ENCODE results near the gene TRIM56. TPM values are rescaled to one million over a fixed set of nuclear protein-coding genes. Genes with fewer than 3 reads are reported as not detected.

Gene TRIM56
- total RNA-seq, 1 experiment from 2014 or later = 23.1 TPM

DNA sequence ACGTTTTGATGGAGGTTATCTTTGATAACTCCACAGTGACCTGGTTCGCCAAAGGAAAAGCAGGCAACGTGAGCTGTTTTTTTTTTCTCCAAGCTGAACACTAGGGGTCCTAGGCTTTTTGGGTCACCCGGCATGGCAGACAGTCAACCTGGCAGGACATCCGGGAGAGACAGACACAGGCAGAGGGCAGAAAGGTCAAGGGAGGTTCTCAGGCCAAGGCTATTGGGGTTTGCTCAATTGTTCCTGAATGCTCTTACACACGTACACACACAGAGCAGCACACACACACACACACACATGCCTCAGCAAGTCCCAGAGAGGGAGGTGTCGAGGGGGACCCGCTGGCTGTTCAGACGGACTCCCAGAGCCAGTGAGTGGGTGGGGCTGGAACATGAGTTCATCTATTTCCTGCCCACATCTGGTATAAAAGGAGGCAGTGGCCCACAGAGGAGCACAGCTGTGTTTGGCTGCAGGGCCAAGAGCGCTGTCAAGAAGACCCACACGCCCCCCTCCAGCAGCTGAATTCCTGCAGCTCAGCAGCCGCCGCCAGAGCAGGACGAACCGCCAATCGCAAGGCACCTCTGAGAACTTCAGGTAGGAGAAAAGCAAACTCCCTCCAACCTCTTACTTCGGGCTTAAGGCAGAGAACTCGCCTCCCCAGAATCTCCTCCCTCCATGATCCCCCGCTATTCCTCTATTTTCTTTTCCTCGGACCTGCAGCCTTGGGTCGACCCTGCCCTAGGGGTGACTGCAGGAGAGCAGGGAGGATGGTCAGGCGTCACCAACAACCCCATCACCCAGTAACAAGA is 41.6 kb downstream of the TRIM56 start, which contains the start of gene SERPINE1 (continued):
- TF ChIP-seq, protein P1, sequence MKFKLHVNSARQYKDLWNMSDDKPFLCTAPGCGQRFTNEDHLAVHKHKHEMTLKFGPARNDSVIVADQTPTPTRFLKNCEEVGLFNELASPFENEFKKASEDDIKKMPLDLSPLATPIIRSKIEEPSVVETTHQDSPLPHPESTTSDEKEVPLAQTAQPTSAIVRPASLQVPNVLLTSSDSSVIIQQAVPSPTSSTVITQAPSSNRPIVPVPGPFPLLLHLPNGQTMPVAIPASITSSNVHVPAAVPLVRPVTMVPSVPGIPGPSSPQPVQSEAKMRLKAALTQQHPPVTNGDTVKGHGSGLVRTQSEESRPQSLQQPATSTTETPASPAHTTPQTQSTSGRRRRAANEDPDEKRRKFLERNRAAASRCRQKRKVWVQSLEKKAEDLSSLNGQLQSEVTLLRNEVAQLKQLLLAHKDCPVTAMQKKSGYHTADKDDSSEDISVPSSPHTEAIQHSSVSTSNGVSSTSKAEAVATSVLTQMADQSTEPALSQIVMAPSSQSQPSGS (CRISPR knock-in tag; IDR thresholded peaks at IDR 0.05; ENCODE audit: borderline replicate concordance, low read depth) = no peak
- TF ChIP-seq ZBTB21 (CRISPR knock-in tag; IDR thresholded peaks at IDR 0.05; ENCODE audit: borderline replicate concordance) = no peak
- TF ChIP-seq, protein P2, sequence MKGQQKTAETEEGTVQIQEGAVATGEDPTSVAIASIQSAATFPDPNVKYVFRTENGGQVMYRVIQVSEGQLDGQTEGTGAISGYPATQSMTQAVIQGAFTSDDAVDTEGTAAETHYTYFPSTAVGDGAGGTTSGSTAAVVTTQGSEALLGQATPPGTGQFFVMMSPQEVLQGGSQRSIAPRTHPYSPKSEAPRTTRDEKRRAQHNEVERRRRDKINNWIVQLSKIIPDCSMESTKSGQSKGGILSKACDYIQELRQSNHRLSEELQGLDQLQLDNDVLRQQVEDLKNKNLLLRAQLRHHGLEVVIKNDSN (CRISPR knock-in tag; IDR thresholded peaks at IDR 0.05) = no peak
- TF ChIP-seq MYBL2 (CRISPR knock-in tag; IDR thresholded peaks at IDR 0.05) = no peak
- TF ChIP-seq TEAD4 (CRISPR knock-in tag; IDR thresholded peaks at IDR 0.05) = no peak
- TF ChIP-seq, protein P3, sequence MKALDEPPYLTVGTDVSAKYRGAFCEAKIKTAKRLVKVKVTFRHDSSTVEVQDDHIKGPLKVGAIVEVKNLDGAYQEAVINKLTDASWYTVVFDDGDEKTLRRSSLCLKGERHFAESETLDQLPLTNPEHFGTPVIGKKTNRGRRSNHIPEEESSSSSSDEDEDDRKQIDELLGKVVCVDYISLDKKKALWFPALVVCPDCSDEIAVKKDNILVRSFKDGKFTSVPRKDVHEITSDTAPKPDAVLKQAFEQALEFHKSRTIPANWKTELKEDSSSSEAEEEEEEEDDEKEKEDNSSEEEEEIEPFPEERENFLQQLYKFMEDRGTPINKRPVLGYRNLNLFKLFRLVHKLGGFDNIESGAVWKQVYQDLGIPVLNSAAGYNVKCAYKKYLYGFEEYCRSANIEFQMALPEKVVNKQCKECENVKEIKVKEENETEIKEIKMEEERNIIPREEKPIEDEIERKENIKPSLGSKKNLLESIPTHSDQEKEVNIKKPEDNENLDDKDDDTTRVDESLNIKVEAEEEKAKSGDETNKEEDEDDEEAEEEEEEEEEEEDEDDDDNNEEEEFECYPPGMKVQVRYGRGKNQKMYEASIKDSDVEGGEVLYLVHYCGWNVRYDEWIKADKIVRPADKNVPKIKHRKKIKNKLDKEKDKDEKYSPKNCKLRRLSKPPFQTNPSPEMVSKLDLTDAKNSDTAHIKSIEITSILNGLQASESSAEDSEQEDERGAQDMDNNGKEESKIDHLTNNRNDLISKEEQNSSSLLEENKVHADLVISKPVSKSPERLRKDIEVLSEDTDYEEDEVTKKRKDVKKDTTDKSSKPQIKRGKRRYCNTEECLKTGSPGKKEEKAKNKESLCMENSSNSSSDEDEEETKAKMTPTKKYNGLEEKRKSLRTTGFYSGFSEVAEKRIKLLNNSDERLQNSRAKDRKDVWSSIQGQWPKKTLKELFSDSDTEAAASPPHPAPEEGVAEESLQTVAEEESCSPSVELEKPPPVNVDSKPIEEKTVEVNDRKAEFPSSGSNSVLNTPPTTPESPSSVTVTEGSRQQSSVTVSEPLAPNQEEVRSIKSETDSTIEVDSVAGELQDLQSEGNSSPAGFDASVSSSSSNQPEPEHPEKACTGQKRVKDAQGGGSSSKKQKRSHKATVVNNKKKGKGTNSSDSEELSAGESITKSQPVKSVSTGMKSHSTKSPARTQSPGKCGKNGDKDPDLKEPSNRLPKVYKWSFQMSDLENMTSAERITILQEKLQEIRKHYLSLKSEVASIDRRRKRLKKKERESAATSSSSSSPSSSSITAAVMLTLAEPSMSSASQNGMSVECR (CRISPR knock-in tag; IDR thresholded peaks at IDR 0.05; ENCODE audit: borderline replicate concordance) = 0 out of 2 replicates have a peak, but pooled peaks have one; percentile 13
- peak; percentile 70 for TF ChIP-seq GABPB1 (CRISPR knock-in tag; IDR thresholded peaks at IDR 0.05)
- TF ChIP-seq ZNF232 (CRISPR knock-in tag; IDR thresholded peaks at IDR 0.05) = 0 out of 2 replicates have a peak, but pooled peaks have one; percentile 23

DNA sequence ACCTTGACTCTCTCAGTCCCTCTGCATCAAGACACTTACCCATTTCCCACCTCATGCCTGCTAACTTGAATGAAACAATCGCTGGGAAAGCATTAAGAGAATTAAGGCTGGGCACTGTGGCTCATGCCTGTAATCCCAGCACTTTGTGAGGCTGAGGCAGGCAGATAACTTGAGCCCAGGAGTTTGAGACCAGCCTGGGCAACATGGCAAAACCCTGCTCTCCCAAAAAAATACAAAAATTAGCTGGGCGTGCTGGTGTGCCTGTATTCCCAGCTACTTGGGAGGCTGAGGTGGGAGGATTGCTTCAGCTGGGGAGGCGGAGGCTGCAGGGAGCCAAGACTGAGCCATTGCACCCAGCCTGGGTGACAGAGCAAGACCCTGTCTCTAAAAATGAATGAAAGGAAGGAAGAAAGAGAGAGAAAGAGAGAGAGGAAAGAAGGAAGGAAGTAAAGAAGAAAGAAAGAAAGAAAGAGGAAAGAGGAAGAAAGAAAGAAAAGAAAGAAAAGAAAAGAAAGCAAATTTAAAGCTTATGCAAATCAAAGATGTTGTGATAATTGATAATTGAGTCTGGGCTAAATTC is 42.3 kb downstream of the TRIM56 start:
- no peak overlapping the region for H3K27ac Mint-ChIP-seq
- peak overlapping the region; percentile 32; the same call in 1 of the 2 replicates for H3K4me3 Mint-ChIP-seq
- POLR2A ChIA-PET = no interaction called here

More for the DNA sequence above, 42.3 kb downstream of the TRIM56 start:
- Mint-ChIP-seq H3K9me3 (peaks cover 7% of the 10 kb centered on the region), H3K36me3 (peaks cover 5% of the 10 kb centered on the region), H3K4me1 (peaks cover 33% of the 10 kb centered on the region), H3K27me3 (ENCODE audit: low read depth) (peaks cover 17% of the 10 kb centered on the region)
- ATAC-seq (no peak), DNase-seq (ENCODE audit: low spot score) (no peak)
- CTCF ChIA-PET = interaction anchor here (0.9 to 4.9 kb wide), 13 partner anchors 10 to 162 kb away, joined by 3 to 42 read pairs (median 4); partner anchors contain the start of genes MOGAT3, VGF and ZNHIT1
- TF ChIP-seq TP53 (CRISPR knock-in tag; IDR thresholded peaks at IDR 0.05) (no peak), NFATC4 (CRISPR knock-in tag; IDR thresholded peaks at IDR 0.05) (no peak), ZNF416 (CRISPR knock-in tag; IDR thresholded peaks at IDR 0.05) (no peak), TEAD4 (CRISPR knock-in tag; IDR thresholded peaks at IDR 0.05) (no peak), HMGA2 (CRISPR knock-in tag; IDR thresholded peaks at IDR 0.05) (no peak), GTF2I (CRISPR knock-in tag; conservative IDR thresholded peaks at IDR 0.05) (no peak)
- TF ChIP-seq, protein P4, sequence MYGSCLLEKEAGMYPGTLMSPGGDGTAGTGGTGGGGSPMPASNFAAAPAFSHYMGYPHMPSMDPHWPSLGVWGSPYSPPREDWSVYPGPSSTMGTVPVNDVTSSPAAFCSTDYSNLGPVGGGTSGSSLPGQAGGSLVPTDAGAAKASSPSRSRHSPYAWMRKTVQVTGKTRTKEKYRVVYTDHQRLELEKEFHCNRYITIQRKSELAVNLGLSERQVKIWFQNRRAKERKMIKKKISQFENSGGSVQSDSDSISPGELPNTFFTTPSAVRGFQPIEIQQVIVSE (CRISPR knock-in tag; IDR thresholded peaks at IDR 0.05; ENCODE audit: borderline replicate concordance) = no peak
- TF ChIP-seq, protein P5, sequence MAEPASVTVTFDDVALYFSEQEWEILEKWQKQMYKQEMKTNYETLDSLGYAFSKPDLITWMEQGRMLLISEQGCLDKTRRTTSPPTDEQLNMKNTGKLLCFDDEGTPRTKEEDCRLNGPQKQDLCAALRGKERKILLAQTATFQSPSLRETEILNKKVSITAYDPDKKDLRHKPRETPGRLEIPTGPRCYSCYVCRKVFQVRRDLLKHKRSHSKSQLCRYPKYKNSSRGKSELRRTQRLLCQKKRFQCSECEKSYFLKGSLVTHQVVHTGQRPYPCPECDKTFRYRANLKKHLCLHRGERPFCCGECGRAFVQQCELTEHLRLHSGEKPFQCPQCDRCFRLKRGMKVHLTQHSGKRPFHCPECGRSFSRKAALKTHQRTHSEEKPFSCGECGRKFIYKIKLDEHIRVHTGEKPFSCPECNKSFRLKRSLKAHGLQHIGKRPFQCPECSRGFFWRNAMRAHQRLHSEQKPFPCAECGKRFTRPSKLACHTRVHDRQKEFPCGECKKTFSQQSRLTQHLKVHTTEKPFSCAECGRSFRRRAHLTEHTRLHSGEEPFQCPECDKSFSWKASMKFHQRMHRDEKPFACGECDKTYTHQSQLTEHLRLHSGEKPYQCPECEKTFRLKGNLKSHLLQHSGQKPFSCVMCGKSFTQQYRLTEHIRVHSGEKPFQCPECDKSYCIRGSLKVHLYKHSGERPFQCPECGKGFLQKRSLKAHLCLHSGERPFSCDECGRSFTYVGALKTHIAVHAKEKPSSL (CRISPR knock-in tag; conservative IDR thresholded peaks at IDR 0.05) = no peak
